Femur (tissue), 1 donor: Measurements from ENCODE around the gene FHL1.
"Not testable (repeated sequence)": the region's sequence is repeated elsewhere in the genome, so short reads cannot be mapped to it uniquely, and the experiment has no call there.

Experiments
- DNase-seq: peaks from one replicate; pipeline ENCODE4 v3.0.0-alpha.2; 2017

Gene FHL1

DNA sequence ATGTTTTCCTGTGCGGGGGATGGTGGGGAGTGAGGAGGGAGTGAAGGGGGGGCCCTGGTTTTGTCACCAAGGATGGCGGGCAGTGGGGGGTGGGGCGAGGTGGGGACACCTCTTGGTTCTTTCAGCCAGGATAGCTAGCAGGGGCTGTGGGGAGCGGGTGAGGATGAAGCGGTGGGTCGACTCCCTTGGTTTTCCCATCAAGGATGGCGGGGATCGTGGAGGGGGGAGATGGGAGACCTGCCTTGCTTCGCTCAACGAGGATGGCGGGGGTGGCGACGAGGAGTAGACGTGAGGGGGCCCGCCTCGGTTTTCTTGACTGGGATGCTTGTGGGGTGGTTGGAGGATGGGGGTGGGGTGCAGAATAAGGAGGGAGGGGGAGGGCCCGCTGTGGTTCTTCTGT lies 643 bp downstream of the FHL1 start:
- DNase-seq, result peak; percentile 33

DNA sequence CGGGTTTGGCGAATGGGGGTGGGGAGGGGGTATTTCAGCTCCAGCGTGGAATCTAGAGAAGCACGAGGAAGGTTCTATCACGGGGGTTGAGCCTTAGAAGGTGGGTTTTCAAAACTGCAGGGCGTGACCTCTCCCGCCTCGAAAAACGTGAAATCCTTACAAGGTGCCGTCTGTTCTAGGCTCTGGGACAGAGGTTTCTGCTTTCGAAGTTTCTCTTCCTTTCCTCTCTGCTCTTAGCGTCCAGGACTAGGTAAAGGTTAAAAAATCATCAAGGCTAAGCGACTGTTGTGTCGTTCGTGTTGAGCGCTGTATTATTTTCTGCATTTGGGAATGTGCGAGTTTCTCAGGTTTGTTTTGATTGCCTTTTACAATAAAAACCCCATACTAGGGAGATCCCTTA lies 1.1 kb downstream of the FHL1 start:
- DNase-seq, result no peak

DNA sequence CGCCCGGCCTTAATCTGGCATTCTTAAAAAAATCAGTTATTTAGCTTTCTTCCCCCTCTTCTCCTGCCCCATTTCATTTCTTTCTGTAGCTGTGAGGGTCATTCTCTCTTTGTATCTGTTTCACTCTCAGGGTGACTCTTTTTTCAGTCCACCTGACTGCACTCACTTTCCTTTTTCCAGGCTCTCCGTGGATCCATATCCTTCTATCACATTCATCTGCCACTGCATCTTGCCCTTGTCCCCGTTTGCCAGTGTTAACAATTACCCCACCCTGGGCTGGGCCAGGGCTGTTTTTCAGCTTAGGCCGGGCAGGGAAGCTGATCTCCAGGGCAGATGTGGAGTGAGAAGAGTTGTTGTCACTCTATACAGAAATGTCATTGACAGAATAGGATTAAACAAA lies 7.7 kb downstream of the FHL1 start:
- DNase-seq, result no peak

DNA sequence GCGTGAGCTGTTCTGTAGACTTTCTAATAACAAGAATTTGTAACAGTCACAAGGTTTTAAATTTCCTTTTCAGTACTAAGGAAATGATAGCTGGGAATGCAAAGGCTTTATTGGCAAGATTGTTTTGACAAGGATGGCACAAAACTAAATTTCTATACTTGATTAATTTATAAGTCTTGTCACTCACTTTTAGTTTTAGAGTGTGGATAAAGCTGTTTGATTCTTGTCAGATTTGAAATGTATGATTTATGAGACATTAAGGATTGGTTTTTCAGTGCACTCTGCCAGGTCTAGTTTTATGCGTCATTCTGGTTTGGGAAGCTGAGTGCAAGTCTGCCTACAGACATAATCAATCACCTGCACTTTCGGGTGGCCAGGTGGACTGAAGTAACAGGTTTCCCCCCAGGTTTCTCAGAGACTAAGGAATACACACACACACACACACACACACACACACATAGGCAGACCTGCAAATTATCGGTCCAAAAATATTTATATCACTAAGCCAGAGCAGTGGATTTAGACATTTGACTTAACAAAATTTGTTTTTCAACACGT lies 9.3 kb downstream of the FHL1 start:
- DNase-seq, result no peak

DNA sequence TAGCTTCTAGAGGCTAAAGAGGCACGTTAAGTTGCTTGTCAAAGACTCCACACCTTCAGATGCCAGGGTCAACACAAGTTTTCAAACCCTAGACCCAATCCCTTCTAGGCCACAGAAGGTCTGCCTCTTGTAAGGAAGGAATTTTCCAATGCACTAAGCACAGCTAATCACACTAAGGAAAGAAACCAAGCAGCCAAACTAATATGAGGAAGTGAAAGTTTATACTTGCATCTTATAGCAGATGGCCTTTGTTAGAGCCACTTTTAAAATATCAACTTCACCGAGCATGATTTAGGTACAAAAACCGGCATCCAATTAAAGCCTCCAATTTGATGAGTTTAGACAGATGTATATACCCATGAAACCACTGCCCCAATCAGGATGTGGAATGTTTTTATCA lies 9.9 kb downstream of the FHL1 start:
- no peak for DNase-seq

DNA sequence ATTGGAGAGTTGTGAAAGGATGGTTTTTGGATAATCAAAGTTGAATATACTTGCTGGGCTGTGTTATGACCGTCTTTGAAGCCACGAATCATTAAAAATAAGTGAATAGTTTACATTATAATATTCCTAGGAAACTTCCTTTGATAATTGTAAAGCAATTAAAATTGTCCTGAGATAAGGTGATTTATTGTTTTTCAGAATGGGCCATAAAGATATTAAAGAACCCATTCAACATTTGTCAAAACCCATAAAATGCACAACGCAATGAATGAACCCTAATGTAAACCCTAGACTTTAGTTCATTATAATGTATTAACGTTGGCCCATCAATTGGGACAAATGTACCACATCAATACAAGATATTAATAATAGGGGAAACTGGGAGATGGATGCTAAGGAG lies 11.4 kb downstream of the FHL1 start:
- no peak for DNase-seq

DNA sequence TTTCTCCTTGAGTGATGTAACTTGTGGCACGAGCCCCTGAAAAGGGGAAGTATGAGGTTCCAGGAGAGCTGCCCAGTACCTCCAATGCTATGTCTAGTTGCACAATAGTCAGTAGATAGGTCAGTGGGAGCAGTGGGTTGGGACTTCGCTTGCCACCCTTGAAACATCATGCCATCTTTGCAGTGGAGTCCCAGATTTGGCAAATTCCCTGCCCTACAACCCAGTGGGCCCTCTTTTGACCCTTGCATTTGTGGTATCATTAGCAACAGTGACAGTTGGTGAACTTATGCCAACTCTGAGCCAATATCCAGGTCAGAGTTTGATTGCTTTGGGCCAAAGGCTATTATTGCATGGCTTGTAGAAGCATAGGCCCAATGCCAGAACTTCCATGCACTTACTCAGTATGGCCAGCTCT lies 12.3 kb downstream of the FHL1 start:
- DNase-seq, result no peak

DNA sequence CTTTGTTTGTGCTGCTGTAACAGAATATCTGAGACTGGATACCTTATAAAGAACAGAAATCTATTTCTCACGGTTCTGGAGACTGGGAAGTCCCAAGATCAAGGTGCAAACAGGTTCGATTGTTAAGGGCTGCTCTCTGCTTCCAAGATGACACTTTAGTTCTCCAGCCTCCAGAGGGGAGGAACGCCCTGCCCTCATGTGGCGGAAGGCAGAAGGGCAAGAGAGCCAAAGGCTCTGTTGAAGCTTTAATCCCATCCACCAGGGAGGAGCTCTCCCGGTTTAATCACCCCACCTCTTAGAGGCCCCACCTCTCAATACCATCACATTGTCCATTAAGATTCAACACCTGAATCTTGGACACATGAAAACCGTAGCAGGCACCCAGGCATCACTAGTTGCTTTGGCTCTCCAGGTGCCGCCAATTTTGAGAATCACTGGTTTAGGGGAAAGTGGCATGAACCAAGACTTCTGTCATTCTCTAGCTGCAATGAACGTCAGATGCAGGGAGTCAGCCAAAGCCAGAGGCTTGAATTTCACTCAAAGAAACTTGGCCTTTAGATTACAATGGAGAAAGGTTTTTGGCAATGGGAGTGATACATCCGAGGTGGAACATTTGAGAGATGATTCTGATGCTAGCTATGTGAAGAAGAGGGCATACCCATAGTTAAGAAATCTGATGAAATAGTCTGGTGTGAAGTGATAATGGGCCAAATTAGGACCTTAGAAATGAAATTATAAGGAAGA lies 15.7 kb downstream of the FHL1 start:
- DNase-seq, result peak; percentile 32

DNA sequence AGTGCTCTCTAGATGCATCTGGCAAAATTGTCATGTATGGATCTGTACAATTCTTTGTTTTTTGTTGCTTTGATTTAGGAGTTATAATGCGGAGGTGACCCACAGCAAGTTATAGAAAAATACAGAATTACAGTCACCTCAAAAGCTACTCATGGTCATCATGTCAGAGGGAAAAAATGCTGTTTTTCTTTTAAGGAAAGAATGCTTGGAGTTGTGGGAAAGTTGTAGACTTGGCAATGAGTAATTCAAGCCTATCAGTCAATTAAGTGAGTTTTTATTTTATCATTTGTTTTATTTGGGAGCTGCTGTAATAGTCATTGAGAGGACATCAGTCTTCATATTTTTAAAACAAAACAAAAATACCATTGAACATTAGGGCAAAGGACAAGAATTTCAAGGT lies 16.4 kb downstream of the FHL1 start:
- no peak for DNase-seq

DNA sequence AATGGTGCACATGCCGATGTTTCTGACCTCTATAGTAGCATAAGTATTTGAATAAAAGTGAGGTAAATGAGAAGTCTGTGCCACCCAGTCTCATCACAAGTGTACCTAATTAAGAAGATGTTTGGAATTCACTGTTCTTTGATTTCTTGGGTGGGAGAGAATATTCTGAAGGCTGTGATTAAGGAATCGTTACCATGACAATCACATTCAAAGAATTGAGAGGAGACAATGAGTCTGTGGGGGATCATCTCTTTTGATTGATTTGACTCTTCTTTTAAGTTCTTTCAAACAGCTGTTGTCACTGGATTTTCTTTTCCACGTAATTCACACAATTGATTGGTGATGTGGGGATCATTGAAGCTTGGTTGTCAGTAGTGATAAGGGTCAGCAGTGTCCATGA lies 18.1 kb downstream of the FHL1 start:
- DNase-seq, result no peak

DNA sequence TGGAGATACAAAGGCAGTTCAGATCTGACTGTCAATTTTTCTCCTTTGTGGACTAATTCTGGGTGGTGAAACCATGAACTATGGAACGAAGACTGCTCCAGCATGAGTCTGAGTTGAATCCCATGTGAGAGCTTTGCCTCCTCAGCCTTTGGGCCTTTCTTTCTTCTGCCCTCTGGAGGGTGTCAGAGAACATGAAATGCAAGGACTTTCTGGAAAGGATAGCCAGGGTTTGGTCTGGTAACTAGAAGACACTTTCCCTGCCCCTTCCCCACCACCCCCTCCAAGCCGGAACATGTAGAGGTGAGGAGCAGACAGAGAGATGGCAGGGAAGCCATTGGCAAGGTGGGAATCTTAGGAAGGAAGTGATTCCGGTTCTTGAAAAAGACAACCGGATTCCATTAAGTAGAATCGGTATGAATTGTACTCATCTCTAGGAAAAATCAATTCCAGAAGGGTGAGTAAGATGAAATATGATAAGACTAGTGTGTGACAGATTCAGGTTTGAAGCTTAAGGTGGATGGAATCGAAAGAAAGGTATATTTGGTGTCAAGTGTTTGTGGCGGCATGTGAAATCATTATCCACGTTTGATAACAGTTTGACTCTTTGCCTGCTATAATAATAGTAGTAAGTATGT lies 19.0 kb downstream of the FHL1 start:
- no peak for DNase-seq

DNA sequence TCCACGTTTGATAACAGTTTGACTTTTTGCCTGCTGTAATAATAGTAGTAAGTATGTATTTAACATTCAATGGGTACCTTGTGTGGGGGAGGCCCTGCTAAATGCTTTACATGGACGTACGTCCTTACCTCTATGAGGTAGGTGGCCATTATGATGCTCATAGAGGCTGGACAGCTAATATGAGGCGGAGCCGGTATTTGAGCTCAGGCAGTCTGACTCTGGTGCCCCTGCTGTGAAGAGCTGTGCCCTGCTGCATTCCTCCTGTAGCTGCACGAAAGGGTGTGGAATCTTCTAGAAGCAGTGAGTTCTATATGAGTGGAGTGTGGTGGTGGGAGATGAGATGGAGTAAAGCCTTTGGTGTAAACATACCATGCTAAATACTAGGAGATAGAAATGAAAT lies 20.7 kb downstream of the FHL1 start:
- DNase-seq, result not testable (repeated sequence)

DNA sequence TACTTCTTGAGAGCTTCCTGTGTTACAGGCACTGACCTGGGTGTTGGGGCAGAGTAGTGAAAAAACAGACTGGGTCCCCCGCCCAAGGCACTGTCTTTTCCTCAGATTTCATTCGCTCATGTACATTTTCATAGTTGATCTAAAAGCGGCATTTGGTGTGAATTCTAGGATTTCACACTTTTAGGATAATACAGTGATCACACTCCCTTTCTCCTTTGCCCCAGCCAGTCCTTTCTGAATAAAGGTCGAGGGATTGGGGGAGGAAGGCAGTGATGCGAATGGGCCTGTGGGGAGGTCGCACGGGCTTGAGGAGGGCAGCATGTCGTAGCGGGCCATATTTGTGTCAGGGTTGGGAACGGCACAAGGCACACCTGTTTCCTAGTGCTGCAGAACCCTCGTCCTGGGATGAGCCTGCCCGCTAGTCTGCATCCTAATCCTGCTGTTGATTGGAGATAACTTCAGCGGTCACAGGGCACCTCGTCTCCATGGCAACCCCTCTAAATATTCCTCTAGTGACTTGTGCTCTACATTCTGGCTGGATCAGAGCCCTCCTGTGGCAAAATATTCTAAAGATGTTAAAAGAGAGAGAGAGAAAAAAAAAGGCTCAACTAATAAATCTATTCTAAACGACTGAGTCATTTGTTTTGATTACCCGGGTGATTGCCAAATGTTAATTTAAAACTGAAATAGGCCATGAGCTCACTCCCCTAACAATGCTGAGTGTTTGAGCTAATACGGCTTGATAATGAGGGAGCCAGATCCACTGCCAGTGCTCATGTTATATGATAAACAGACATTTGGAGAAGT lies 21.8 kb downstream of the FHL1 start:
- peak; percentile 63 for DNase-seq

DNA sequence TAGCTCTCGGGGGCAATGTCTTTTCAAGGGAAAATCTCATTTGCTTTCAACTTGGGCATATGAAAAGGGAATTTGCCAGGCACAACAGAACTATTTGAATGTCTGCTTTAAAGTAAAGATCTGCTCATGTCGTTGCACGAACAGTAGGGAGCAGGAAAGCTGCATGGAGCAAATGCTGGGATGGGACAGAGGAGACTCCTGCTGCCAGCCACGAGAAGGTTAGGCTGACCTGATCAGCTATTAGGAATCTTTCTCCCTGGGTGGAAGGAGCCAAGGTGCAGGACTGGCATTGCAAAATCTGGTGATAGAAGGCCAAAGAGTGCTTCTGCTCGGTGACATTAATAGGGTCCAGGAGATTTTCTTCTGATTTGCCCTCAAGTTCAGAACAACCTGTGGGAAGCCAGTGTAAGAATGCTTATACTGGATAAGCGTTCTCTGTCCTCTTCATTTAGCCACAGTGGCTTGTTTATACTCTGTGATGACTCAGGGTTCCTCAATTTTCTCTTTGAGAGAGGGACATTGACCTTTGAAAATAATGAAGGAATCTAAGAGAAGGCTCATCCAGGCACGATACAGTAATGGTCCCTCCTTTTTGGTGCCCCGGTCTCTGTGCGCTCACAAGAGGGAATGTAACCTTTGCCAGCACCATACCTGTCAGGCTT lies 22.9 kb downstream of the FHL1 start:
- no peak for DNase-seq

DNA sequence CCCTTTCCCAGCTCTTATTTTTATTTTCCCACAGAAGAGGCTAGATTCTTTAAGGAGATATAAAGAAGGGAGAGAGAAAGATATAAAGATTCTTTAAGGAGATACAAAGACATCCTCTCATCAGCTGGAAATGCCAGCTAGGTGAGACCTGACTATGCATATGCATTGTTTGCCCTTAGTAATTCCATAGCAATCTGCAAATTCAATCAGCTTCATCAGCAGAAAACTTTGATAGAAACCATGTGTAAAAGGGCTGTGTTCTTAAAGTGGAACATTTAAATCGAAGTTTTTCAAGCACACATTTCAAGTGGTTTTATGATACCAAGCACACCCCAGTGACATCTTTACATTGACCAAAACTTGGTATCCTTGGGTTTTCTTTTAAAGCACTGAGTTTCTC lies 24.1 kb downstream of the FHL1 start:
- DNase-seq, result no peak

DNA sequence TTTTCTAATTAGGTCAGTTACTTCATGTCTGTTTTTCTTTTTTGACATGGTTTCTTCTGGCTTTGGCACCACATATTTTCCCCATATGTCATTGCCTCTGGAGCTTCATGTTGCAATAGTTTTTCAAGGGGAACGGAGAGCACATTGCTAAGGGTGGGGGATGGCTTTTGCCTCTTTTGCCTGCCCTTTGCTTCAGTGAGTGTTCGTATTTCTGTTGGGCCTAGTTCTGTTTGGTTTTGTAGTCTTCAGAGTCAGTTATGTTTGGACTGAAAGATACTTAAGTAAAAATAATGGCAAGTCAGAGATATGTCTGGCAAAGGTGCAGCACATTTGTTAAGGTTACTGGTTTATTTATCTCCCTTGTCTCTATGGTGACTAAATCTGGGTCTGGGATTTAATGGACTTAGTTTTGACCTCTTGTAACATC lies 29.1 kb downstream of the FHL1 start:
- DNase-seq, result peak; percentile 41

DNA sequence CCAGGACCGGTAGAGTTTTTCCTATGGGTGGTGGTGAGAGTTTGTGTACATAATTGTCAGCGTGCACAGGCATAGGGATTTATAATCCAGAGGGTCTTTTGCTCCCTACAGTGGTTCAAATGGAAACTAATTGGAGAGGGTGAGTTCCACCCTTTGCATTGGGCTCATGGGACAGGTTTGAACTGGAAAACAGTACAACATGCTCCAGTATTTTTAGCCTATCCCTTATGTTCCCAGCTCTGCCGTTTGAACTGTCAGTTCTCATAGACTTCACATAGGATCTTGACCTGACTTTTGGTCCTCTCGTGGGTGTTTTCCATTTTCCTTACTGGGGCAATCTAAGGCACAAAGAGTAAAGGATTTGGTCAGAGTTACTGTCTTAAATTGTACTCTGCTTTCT lies 31.8 kb downstream of the FHL1 start:
- no peak for DNase-seq

DNA sequence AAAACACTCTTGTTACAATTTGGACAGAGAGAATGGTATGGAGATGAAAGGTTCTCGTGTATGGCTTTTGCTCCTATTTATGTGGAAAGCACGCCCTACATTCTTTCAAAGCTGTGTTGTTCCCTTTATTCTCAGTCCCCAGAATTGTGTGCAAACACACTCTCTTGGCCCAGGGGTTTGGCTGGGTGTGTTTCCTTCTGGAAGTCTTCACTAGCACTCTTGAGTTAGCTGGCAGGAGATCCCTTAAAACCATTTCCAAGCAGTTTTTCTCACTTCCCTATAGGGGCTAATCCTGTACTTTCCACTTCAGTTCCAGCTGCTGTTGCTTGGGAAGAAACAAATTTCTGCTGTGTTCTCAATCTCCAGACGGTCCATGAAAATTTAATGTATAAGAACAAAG lies 35.1 kb downstream of the FHL1 start:
- peak; percentile 76 for DNase-seq

DNA sequence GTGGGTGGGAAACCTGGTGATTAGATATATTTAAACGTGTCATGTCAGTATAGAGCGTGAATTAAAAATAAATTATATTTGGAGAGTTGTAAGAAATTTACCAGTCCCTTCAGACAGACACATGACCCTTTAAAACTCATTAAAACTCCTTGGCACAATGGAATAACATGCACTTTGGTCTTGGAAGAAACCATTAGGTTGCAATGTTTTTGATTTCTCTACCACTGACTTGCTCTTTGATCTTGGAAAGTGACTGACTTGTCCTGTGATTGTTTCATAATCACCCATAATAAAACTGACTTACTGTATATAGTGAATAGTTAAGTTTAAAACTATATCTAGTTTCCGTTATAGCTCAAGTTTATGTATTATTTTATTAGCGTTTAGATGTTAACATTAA lies 35.8 kb downstream of the FHL1 start:
- DNase-seq, result no peak

DNA sequence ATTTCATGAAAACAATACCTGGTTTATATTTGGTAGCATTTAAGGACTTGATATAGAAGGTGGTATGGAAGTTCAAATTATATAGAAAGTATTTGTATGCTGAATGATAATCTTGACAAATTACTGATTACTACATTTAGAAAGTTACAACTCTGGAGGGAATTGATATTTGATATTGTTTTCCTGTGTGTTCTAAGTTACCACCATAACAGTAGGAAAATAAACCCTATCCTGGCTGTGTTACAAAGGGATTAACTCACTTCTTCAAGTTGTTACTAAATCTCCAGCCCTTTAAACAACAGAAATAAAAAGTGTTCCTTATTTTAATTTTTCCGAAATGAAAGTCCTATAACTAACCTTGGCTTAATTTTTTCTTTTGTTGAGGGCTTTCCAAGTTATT lies 36.6 kb downstream of the FHL1 start:
- no peak for DNase-seq

DNA sequence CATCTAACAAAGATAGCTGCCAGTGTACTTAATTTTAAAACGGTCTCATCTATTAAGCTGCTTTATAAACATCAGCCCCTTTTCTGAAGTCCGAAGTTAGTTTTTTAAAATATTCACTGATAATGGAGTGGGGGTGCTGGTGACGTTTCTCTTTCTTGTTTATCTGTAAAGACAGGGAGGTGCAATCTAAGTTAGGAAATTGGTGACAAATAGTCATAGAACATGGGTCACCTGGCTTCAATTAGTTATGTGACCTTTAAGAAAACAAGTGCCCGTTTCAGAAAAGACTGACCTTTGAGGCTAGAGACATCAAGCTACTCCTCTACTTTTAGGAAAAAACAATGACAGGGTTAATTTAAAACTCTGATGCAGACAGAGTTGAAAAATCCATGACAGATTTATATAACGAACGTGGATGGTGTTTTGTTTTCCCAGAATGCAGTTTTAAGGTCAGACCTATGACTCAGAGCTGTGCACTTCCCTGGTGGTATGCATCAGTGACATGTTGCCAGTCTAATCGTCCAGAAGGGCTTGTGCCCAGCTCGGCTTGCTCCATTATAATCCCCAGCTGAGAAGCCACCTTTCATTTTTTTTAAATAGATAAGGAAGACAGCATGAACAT lies 38.2 kb downstream of the FHL1 start:
- no peak for DNase-seq

DNA sequence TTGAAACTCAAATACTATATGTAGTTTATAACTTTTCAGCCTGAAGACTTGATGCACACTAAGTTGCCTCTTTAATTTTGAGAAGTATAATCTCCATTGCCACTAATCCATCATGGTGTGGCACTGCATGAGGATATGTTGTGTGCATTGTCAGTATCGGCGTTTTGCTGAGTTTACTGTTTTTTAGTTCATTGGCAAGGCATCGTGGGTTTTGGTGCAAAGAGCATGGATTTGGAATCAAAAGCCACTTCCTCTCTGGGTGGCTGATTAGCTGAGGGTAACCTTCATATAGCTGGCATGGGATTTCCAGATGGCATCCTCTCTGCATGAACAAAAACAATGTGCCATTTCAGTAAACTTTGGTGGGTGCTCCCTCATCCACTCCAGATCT lies 38.7 kb downstream of the FHL1 start:
- no peak for DNase-seq

DNA sequence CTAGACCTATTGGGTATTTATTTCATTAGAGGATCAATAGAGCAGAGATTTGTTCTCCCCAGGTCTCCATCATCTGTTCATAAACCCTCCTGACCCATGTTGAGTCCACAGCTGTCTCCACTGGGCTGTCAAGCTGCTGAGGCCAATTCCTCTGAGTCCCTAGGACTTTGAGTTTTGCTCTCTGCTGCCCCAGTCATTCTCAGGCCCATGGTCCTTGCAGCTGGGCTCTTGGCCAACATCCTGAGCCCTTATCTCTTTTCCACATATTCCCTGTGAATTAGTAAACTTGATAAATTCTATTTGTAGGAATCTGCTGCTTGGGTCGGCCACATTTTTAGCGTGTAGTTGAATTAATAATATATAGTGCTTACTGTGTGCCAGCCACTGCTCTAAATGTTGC lies 41.9 kb downstream of the FHL1 start:
- no peak for DNase-seq
